AG09319 (cell line): ENCODE measurements around the gene WDFY4.
A peak's percentile ranks its signal among the peaks of the same experiment; 100 is the strongest.

Experiments used
- DNase-seq: peaks from one replicate; pipeline ENCODE4 v3.0.0-alpha.2; 2010; ENCODE audit warnings: low read depth; ENCODE audit errors: extremely low read depth
- CTCF ChIP-seq: IDR thresholded peaks from 2 replicates; pipeline ENCODE4 v1.5.1; 2011; ENCODE audit warnings: low read depth, mild to moderate bottlenecking, inconsistent platforms, low read length, moderate library complexity

The WDFY4 gene

DNA sequence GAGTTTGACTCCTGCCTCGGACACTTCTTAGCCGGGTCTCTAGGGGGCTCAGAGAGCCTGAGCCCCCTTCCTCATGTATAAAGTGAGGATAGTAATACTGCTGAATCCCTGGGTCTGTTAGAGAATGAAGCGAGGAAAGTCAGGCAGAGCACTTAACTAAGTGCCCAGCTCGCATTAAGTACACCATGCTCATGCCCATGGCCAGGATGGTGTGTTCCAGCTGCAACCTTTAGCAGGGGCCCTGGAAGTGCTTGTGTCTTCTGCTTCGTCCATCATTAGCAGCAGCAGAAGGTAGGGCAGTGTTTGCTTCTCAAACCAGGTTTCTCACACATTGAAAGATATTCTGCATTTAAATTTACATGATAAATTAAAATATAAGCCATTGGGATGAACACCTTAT, 27.3 kb upstream of the WDFY4 start:
- TF ChIP-seq CTCF, result no peak
- DNase-seq, result no peak

DNA sequence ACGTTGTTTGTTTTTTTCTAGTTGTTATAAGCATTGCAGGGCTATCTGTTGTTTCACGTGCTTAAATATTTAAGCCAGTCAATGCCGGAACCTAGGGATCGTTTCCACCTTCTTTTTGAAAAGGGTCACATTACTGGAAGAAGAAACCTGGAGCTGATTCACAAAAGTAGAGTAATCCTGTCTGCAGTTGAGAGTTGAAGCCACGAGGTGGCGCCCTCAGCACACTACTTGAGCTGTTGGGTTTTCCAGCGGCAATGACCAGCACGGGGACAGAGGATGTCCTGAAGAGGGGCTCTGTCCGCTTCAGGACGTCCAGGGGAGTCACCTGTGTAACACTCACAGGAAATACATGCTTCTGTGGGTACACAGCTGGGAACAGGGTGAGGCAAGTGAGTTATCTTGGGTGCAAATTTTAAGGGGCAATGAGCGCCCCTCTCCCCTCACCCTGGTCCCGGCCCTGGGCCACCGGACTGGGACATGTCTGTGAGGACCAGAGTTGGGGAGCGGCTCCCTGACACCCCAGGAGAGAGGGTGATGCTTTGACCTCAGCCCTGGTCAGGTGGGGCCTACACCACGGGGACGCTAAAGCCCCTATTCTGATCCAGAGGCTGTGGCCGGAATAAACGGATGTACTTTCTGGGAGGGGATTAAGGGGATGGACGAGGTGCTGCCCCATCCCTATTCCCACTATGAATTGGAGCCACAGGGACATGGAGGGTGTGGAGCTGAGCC, 26.3 kb upstream of the WDFY4 start:
- no peak for DNase-seq

GRCh38 chr10:48658975-48659269, 25.8 kb upstream of the WDFY4 start:
- no peak for DNase-seq
- TF ChIP-seq CTCF, result no peak

More for the DNA sequence above, 26.3 kb upstream of the WDFY4 start:
- peak; percentile 89 for TF ChIP-seq CTCF

DNA sequence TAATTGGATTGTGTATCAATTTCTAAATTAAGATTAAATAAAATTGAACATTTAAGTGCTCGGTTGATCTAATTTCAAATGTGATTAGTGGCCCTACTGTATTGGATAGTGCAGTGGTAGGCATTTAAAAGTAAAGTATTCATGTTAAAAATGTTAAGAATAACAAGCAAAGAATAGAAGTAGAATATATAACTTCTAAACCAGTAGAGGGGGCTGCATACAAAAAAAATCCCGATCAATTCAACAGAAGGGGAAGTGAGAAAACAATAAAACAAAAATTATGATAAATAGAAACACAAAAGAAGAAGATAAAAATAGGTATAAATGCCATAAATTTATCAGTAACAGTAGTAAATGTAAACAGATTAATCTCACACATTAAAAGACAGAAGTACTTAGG, 24.9 kb upstream of the WDFY4 start:
- DNase-seq, result no peak
- TF ChIP-seq CTCF, result peak; percentile 35

DNA sequence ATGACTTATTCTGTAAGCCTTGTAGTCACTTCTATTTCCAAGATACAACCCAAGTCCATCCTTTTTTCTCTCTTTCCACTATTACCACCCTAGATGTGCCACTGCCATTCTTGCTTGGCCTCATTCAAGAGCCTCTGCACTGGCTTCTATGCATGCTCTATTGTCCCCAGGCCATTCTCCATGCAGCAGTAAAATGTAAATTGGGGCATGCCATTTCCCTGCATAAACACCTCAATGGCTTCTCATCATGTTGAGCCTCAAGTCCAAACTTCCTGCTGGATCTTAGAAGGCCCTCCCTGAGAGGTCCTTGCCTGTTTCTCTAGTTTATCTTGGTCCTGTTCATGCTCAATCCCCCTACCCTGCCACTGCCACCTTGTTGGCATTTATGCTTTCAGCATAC, 23.2 kb upstream of the WDFY4 start:
- DNase-seq, result no peak
- TF ChIP-seq CTCF, result no peak

- no peak for TF ChIP-seq CTCF
- DNase-seq, result no peak
These were observed 16.6 kb upstream of the WDFY4 start for GRCh38 chr10:48667960-48668590.

GRCh38 chr10:48670978-48671913, 13.4 kb upstream of the WDFY4 start:
- no peak for TF ChIP-seq CTCF
- no peak for DNase-seq
